Stimulated activated CD4-positive, alpha-beta T cell treated with anti-CD3 and anti-CD28 coated beads, Interleukin-15, amount 100 ng/mL, for 48 hours (primary cell): Measurements from ENCODE around the gene PEX14.

Source experiments
- DNase-seq, 2 donors: peaks; one replicate each; pipeline ENCODE4 v3.0.0-alpha.2; 2020; ENCODE audit warnings: low read depth in 2 of 2

PEX14 gene

DNA sequence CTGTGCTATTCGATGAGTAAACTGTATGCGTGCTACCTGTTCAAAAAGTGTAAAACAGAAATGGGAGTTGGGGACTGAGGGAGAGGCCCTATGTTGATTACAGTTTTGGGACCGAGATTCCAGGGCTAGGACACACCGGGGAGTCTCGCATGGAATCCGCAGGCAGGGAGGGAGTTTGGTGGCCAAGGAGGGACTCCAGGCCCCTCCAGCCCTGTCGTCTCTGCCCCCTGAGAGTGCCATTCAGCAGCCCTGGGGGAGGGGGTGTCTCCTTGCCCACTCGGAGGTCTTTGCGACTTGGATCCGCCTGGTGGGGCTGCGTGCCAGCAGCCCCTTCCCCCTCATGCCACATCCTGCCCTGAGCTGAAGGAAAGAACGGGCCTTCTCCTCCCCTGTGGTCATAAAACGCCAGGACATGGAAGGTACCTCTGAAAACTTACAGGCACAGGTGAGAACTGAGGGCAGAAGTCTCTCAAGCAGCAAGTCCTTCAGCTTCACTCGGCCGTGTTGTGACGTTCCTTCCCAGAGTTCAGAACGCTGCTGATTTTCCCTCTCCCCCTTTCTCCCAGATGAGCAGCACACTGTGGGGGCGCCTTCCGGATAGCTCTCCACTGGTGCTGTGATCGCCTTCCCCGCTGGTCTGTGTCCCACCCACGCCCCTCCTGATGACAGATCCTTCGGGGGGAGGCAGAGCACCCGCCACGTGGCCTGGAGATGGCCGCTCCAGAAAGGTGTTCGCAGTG lies 141.4 kb downstream of the PEX14 start:
- no peak for DNase-seq

DNA sequence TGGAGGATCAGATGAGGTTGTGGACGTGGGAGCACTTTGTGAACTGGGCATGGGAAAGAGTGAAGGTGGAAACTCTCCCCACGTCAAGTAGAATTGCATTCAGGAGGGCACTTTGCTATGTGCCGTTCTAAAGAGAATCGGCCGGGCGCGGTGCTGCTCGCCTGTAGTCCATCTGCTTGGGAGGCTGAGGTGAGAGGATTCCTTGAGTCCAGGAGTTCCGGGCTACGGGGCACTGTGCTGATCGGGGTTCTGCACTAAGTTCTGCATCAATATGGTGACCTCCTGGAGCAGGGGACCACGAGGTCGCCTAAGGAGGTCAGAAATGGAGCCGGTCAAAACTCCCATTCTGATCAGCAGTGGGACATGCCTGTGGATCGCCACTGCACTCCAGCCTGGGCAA lies 141.9 kb downstream of the PEX14 start:
- no peak for DNase-seq

DNA sequence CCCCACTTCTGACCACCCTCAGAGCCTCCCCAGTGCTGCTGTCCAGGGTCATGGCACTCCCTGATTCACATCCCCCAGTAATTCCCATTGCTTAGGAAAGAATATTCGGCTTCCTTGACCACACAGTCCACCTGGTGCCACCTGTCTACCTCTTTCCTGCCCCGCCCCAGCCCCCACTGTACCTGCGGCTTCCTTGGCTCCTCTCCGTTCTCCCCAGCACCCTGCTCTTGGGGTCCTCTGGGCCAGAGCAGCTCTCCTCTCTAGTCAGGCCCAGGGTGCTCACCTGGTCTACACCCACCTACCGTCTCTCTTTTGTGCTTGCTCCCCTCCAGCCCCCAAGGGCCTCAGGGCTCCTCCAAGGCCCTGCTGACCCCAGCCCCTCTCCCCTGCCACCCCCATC lies 142.6 kb downstream of the PEX14 start:
- no peak for DNase-seq

DNA sequence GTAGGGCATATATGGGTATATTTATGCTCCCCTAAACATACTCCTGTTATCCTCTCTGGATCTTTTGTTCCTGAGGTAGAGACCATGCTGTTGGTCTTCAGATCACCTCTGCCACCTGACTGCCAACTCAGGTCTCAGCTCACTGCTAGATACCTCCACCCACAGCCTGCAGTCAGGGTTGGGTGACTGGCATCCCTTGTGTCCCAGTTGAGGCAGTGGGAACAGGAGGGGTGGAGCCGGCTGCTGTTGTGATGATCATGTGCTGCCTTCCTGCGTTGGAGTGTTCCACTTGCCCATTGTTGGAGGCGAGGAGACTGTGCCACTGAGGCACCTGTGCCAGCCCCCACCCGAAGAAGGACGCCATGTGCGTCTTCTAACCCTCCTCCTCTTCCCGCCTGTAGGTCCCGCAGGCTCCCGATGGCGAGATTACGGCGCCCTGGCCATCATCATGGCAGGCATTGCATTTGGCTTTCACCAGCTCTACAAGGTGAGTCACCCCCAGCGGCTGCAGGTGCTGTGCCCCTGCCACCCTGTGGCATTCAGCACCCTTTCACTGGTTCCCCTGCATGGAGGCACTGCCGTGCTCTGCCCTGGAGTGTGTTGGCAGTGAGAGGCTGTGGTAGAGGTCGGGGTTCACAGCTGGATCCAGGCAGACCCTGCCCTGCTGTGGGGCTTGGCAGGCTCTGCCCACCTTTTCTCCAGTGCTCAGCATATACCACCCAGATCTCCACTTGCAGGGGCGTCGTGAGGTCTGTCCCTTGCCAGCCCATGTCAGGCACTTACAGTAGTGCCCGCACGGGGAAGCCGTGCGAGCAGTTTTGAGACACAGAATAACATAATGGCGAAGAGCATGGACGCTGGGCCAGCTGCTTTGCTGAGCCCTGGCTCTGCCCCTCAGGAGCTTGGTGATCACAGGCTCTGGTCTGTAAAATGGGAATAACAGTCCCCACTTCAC lies 143.5 kb downstream of the PEX14 start:
- no peak for DNase-seq

DNA sequence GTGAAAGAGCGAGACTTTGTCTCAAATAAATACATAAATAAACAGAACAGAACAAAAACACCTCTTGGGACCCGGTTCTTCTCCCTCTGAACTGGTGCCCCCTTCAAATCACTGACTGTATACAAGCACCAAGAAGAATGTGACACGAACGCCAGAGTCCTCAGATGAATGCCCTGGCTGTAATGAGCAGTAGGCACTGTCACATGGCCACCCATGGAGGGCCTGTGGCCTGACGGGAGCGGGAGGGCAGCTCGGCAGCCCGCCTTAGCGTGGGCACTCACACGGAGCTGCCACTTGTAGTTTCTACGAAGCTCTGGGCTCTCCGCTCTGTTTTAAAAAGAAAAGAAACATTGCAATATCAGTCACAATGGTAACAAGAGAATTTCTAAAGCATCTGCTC lies 146.0 kb downstream of the PEX14 start:
- DNase-seq = no peak

DNA sequence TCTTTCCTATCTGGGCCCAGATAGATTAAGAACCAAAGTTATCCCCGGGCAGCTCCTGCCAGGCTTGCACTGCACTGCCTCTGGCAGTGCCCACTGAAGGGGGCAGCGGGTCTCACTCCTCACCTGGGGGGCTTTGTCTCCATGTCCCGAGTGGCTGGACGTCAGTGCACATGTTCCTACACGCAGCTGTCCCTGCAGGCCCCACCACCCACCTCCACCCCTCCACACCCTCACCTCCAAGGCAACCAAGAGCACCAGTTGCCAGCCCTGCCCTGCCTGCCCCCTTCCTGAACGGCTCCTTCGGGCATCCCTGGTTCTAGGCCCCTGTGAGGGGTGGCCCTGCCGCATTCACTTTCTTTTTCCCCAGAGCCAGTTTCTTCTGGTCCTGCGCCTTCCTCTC lies 147.2 kb downstream of the PEX14 start:
- no peak for DNase-seq

DNA sequence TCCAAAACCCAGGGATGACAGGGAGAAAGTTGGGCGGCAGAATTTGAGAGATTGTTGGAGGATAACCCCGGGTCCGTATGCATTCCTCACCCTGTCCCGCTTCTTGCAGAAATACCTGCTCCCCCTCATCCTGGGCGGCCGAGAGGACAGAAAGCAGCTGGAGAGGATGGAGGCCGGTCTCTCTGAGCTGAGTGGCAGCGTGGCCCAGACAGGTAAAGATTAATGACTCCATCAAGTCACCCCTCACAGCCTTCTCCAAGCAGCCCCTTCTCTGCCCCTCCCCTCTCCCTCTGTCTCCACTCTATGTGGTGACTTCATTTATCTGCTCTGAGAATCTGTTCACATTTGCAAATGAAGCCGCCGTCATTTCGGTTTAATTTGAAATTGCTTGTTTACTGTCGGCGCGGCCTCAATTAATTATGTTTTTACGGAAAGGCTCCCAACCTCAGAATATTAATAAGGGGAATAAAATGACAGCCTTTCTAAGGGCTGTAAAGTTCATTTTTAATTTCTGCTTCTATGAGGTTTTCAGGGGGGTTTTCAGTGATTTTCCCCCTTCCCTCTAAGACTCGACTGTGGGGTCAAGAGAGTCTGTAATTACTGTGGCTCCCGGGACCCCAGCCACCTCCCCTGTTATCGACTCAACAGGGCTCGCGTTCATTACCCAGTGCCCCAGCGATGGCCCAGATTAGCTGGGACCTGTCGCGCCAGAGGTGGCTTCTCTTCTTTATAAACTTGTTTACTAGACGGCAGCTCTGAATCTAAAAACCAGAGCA lies 148.3 kb downstream of the PEX14 start:
- no peak for DNase-seq

DNA sequence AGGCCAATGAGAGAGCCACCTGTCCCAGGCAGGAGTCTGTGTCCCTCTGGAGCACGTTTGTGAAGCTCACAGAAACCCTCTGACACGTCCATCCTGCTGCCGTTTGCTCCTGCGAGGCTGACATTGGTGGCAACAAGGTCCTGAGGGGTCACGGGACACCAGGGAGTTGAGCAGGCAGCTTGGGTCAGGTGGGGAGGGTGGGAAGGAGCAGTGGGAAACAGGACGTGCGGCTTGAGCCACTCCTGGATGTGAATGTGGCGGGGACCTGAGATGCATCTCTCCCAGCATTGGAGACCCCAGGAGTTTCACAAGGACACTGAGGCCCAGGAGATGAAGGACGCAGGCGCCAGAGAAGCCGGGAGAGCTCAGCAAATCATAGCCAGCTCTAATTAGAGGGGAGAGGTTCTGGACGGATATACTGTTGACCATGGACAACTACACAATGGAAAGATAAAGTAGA lies 149.0 kb downstream of the PEX14 start:
- DNase-seq = no peak

DNA sequence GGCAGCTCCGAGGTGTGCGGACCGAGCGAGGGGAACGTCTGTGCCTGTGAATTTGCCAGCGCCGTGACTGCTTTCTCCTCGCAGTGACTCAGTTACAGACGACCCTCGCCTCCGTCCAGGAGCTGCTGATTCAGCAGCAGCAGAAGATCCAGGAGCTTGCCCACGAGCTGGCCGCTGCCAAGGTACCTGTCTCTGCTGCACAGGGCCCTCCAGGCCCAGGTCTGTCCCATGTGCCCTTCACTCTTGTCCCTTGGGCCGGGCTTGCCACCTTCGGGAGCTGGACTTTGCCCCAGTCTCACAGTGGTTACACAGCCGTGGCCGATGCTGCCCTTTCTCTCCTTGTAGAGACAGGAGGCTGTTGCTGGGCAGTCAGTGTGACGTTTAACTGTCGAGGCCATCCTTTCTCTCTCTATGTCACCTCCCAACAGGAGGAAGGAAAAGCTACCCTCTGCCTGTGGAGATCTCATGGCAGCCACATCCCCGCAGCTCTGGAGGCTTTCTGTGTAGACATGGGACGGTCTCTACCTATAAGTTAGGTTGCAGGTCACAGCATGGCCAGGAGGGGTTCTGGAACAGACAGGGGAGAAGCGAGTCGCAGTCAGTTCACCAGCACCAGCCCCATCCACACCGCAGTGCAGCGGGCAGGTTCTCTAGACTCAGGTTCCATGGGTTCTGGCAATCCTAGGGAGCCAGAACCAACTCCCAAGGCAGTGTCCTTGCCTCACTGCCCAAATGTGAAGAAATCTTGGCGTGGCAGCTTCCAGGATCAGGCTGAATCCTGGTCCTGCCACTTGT lies 149.7 kb downstream of the PEX14 start:
- DNase-seq = no peak

DNA sequence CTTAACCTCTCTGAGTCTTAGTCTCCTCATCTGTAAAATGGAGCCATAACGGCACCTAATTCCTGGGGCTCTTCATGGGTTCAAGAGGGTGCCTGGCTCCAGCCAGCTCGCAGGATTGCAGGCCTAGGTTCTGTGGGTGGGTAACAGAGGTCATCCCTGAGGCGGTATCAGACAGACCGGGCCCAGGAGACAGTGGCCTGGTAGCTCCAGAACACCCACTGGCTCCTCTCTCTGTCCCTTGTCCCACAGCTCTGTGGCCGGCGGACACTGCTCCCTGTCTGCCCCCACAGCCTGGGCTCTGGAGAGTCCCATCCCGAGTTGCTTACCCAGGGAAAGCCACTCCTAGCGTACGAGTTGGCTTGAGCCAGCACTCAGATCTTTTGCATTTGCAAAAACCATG lies 150.3 kb downstream of the PEX14 start:
- no peak for DNase-seq

DNA sequence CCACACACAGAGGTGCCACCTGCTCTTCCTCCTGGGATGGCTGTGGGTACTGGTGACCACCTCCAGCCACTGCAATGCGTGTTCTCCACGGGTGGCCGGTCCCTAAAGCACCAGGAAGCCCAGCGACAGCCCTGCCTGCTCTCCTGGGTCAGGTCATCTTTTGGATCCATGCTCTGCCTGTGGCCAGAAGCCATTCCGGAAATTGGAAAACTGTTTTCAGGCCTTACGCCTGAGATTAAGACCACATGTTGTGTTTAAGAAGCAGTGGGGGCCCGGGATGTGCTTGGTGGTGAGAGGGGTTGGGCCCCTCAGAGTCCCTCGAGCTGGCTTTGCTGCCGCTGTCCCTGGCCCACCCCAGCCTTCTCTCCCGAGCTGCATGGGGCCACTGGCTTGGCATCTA lies 150.8 kb downstream of the PEX14 start:
- DNase-seq = no peak

DNA sequence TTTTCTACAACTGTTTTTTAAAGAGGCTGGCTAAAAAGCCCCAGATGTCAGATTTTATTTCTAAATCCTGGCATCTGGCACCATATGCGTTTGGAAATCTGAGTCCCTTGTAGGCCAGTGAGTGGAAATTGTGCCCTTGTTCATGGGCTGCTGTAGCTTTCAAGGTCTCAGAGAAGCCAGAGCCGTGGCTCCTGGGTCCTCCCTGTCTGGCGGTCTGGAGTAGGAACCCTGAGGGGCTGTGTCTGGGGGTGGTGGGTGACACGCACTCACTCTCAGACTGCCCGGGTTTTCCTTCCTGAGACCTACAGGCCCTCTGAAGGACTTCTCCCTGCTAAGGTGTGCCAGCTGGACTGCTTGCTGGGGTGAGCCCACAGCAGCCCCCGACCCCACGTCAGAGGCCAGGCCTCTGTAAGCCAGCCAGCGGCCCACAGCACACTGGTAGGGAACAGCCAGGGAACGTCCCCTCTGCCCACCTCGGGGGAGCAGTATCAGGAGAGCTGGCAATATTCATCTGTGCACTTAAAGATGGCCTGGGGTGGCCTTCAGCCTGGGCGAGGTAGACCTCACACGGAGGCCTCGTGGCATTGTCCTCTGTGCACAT lies 151.5 kb downstream of the PEX14 start:
- DNase-seq = no peak

DNA sequence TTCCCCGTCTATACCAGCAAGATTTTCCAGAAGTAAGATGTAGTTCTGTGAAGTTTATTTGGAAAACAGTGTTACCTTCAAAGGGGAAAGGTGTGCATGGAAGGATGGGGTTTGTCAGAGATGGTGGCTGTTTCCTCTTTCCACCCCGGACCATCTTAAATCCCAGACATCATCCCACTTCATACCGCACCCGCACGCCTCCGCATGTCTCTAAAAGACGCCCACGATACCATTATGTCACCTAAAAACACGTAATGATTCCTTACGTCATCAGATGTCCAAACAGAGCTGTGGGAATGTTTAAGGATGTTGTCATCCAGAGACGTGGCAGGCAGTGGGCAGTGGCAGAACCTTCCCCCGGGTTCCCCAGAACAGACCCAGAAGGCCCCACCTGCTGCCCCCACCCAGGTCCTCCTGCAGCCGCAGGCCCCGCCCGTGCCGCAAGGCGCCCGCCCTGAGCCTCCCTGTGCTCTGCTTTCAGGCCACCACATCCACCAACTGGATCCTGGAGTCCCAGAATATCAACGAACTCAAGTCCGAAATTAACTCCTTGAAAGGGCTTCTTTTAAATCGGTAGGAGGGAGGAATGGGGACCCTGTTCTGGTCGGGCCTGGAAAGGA lies 152.2 kb downstream of the PEX14 start:
- no peak for DNase-seq

DNA sequence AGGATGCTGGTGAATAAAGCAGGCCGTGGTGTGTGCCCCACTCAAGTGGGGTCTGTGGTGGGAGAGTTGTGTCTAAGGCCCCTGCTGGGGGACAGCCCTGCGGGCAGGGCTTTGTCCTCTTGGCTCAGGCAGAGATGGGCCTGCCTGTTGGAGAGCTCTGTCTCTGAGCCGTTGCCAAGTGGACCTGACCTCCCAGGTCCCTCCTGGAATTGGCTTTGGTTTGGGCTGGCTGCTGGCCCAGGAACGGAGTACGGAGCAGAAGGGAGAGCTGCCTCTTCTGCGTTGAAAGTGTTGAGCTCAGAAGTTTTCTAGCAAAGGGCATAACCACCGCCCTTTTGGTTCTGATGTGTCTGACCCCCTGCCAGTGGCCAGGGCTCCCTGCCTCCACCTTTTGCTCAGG lies 153.9 kb downstream of the PEX14 start:
- no peak for DNase-seq

DNA sequence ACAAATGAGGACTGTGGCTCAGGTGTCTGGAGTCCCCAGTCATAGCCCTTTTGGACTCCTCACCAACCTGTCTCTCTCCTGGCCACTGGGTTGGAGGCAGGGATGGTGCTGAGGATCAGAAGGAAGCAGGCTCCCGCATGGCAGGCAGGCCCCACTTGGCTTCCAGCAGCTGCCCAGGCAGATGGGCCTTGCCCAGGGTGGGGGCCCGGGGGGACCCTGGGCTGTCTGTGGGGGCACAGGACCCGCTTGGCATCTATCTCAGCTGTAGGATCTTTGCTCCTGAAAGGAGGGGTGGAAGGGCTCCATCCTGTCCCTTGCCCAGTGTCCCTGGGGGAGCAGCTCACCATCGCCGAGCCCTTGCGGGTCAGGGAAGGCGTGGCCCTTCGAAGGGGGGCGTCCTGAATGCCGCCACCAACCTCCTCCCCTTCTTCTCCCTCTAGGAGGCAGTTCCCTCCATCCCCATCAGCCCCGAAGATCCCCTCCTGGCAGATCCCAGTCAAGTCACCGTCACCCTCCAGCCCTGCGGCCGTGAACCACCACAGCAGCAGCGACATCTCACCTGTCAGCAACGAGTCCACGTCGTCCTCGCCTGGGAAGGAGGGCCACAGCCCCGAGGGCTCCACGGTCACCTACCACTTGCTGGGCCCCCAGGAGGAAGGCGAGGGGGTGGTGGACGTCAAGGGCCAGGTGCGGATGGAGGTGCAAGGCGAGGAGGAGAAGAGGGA lies 154.5 kb downstream of the PEX14 start:
- DNase-seq = no peak

DNA sequence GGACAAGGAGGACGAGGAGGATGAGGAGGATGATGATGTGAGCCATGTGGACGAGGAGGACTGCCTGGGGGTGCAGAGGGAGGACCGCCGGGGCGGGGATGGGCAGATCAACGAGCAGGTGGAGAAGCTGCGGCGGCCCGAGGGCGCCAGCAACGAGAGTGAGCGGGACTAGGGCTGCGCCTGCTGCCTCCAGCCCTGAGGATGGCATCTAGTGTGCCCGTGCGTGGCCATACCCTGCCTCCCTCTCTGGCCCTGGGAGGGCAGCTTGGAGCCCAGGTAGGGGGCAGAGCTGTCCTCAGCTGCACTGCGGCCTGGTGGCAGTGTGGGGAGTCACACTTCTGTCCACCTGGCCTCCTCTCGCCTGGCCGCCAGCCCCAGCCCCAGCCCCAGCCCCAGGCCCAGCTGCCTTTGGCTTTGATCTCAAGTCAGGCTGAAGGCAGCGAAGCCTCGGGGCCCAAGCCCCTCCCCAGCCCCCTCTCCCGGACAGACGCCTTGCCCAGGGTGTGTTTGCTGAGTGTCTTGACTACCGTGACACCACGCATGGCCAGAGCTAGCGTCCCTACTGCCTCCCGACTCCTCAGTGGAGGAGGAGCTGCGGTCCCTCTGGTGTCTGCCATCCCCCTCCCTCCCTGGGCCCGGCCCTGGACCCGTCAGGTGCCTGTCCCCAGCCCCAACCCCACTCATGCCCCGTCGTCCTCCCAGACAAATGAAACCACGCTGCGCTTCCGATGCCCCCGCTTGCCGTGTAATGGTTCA lies 155.2 kb downstream of the PEX14 start:
- DNase-seq = no peak

DNA sequence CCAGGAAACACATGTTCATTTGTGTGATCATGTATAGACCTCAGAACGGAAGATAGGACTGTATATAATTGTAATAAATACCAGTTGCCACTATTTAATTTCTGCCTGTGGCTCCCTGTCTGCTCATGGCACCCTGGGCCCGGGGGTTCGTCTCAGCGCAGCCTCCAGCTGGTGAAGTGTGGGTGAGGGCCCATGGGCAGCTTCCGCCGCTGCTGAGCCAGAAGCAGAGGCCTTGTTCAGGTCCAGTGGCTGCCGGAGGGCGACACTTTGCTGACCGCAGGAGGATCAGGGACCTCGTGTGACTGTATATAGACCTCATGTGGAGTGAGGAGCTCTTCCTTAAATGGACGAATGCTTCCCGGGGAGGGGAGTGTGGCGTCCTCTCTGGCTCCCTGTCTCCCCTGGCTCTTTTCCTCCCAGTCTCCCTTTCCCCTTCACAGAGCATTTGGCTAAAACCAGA lies 155.9 kb downstream of the PEX14 start:
- no peak for DNase-seq

DNA sequence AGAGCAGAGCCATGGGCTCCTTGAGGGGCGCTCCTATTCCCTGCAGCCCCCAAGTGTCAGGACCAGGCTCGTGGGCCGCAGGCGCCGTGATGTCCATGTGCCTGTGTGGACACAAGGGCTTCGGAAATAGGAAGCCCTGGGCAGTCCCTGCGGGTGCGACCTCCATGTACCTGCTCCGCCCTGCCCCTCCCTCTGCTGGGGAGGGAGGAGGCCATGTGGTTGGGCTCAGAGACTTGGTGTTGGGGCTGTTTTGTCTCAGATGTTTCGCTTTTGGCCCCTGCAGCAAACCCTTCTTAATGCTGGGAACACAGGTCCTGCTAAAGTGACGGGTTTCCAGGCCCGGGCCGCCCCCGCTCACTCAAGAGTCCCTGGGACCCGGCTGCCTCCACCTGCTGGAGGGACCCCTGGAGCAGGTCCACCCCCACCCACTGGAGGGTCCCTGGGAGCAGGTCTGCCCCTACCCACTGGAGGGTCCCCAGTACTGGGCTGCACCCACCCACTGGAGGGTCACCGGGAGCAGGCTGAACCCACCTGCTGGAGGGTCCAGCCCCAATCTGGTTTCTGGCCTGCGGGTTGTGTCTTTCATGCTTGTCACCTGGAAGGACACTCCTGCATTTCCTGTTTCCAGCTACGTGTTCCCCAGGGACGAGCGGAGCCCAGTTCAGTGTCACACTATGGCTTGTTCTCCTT lies 156.5 kb downstream of the PEX14 start:
- no peak for DNase-seq
